GM18861 (cell line): ENCODE results near the gene TELO2.

Experiments used
- ATAC-seq: cut with Tn5 transposase; IDR thresholded peaks from one replicate; pipeline ENCODE4 v1.9.1; 2021; ENCODE audit not compliant: unreplicated experiment

TELO2 gene

GRCh38 chr16:1497014-1497598 is 3.9 kb downstream of the TELO2 start:
- no peak for ATAC-seq

GRCh38 chr16:1498899-1499676 is 5.9 kb downstream of the TELO2 start:
- ATAC-seq = no peak

- ATAC-seq = no peak
Observed at GRCh38 chr16:1499756-1500464, 6.8 kb downstream of the TELO2 start.

GRCh38 chr16:1500465-1501150 is 7.4 kb downstream of the TELO2 start:
- ATAC-seq = no peak

GRCh38 chr16:1501630-1502029 is 8.5 kb downstream of the TELO2 start:
- ATAC-seq = no peak

- no peak for ATAC-seq
Observed at GRCh38 chr16:1502092-1503004, 9.2 kb downstream of the TELO2 start.

GRCh38 chr16:1503110-1503955 is 10.2 kb downstream of the TELO2 start:
- ATAC-seq = no peak

GRCh38 chr16:1505073-1505844 is 12.1 kb downstream of the TELO2 start:
- ATAC-seq = no peak

GRCh38 chr16:1505912-1506311 is 12.8 kb downstream of the TELO2 start:
- no peak for ATAC-seq

- no peak for ATAC-seq
Observed at GRCh38 chr16:1506494-1507213, 13.5 kb downstream of the TELO2 start.

- no peak for ATAC-seq
Observed at GRCh38 chr16:1508494-1509187, 15.5 kb downstream of the TELO2 start.

GRCh38 chr16:1509307-1510221 is 16.4 kb downstream of the TELO2 start:
- no peak for ATAC-seq

GRCh38 chr16:1510272-1510671 is 17.1 kb downstream of the TELO2 start:
- no peak for ATAC-seq

GRCh38 chr16:1510941-1511351 is 17.8 kb downstream of the TELO2 start:
- ATAC-seq = no peak

GRCh38 chr16:1511662-1512569 is 18.8 kb downstream of the TELO2 start:
- ATAC-seq = no peak
